Measurements from ENCODE around the gene SASH3. TPM values are rescaled to one million over a fixed set of nuclear protein-coding genes. Genes with fewer than 3 reads are reported as not detected.

The SASH3 gene
- total and polyA plus RNA-seq, 2 experiments from 2014 or later = 0.13 TPM; not detected in 1

DNA sequence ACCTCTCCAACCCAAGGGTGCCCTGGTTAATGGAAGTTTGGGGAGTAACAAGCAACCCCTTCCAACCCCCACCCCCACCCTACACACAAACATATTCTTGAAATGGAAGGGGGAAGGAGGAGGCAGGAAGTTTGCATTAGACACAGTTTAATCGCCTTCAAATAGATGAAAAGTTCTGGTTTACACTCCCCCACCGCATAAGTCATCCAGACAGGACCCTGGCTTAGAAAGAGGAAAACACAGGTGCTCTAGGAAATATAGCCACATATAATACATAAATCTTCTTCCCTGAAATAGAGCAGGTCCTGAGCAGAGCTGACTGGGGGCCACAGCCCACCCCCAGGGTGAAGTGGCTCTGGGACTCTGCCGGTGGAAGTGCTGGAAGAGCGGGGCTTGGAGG lies 25.1 kb downstream of the SASH3 start:
- TF ChIP-seq, protein P1, sequence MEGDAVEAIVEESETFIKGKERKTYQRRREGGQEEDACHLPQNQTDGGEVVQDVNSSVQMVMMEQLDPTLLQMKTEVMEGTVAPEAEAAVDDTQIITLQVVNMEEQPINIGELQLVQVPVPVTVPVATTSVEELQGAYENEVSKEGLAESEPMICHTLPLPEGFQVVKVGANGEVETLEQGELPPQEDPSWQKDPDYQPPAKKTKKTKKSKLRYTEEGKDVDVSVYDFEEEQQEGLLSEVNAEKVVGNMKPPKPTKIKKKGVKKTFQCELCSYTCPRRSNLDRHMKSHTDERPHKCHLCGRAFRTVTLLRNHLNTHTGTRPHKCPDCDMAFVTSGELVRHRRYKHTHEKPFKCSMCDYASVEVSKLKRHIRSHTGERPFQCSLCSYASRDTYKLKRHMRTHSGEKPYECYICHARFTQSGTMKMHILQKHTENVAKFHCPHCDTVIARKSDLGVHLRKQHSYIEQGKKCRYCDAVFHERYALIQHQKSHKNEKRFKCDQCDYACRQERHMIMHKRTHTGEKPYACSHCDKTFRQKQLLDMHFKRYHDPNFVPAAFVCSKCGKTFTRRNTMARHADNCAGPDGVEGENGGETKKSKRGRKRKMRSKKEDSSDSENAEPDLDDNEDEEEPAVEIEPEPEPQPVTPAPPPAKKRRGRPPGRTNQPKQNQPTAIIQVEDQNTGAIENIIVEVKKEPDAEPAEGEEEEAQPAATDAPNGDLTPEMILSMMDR (IDR thresholded peaks at IDR 0.05; ENCODE audit: low read depth, low read length) = no peak

DNA sequence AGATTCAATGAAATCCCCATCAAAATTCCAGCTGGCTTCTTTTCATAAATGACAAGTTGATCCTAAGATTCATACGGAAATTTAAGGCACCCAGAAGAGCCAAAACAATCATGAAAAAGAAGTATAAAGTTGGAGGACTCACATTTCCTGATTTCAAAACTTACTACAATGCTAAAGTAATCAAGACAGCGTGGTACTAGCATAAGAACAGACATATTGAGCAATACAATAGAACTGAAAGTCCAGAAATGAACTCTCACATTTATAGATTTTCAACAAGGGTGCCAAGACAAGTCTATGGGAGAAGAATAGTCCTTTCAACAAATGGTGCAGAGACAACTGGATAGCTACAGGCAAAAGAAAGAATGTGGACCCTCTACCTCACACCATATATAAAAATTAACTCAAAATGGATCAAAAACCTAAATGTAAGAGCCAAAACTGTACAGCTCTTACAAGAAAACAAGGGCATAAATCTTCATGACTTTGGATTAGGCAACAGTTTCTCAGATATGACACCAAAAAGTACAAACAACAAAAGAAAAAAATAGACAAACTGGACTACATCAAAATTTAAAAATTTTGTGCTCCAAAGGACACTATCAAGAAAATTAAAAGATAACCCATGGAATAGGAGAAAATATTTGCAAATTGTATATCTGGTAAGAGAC lies 28.5 kb downstream of the SASH3 start:
- Histone ChIP-seq H3K27me3 (no peaks in the 10 kb centered on the region), H3K36me3 (no peaks in the 10 kb centered on the region), H3K4me1 (ENCODE audit: low read depth) (no peaks in the 10 kb centered on the region), H3K27ac (no peak overlapping the region), H3K4me3 (no peak overlapping the region), H3K9me3 (ENCODE audit: low read depth) (no peaks in the 10 kb centered on the region)
- TF ChIP-seq, protein P1 (IDR thresholded peaks at IDR 0.05; ENCODE audit: low read depth, low read length) = no peak
- DNase-seq (ENCODE audit: low read depth in 1 of 2, low spot score in 1 of 2) = peak in 1 of 2 donors; percentile 70

More for the DNA sequence above, 25.1 kb downstream of the SASH3 start:
- H3K36me3 ChIP-seq = no peaks in the 10 kb centered on the region
- H3K9me3 ChIP-seq (ENCODE audit: low read depth) = no peaks in the 10 kb centered on the region
- DNase-seq (ENCODE audit: low read depth in 1 of 2, low spot score in 1 of 2) = no peak
- H3K4me3 ChIP-seq = no peak overlapping the region
- no peak overlapping the region for H3K27ac ChIP-seq
- no peaks in the 10 kb centered on the region for H3K4me1 ChIP-seq (ENCODE audit: low read depth)
- no peaks in the 10 kb centered on the region for H3K27me3 ChIP-seq

DNA sequence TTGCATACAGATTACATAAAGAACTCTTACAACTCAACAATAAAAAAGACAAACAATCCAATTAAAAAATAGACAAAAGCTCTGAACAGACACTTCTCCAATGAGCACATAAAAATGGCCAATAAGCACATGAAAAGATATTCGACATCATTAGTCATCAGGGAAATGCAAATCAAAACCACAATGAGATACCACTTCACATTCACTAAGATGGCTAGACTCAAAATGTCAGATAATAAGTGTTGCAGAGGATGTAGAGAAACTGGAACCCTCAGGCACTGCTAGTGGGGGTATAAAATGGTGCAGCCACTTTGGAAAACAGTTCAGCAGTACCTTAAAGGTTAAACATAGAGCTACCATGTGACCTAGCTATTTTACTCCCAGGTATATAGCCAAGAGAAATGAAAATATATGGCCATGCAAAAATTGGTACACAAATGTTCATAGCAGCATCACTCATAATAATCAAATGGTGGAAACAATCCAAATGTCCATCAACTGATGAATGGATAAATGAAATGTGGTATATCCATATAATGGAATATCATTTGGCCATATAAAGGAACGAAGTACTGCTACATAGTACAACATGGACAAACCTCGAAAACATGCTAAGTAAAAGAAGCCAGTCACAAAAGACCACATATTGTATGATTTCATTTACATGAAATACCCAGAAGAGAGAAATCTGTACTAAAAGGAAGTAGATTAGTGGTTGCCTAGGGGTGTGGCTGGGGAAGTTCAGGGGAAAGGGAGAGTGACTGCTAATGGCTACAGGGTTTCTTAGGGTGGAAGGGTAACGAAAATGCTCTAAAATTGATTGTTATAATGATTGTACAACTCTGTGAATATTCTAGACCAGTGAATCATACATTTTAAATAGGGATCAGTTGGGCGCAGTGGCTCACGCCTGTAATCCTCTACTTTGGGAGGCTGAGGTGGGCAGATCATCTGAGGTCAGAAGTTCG lies 29.4 kb downstream of the SASH3 start:
- no peaks in the 10 kb centered on the region for H3K36me3 ChIP-seq
- H3K4me3 ChIP-seq = no peak overlapping the region
- TF ChIP-seq, protein P1 (IDR thresholded peaks at IDR 0.05; ENCODE audit: low read depth, low read length) = no peak
- no peaks in the 10 kb centered on the region for H3K4me1 ChIP-seq (ENCODE audit: low read depth)
- DNase-seq (ENCODE audit: low read depth in 1 of 2, low spot score in 1 of 2) = peak in 1 of 2 donors; percentile 48
- H3K27ac ChIP-seq = no peak overlapping the region
- H3K27me3 ChIP-seq = no peaks in the 10 kb centered on the region
- no peaks in the 10 kb centered on the region for H3K9me3 ChIP-seq (ENCODE audit: low read depth)

DNA sequence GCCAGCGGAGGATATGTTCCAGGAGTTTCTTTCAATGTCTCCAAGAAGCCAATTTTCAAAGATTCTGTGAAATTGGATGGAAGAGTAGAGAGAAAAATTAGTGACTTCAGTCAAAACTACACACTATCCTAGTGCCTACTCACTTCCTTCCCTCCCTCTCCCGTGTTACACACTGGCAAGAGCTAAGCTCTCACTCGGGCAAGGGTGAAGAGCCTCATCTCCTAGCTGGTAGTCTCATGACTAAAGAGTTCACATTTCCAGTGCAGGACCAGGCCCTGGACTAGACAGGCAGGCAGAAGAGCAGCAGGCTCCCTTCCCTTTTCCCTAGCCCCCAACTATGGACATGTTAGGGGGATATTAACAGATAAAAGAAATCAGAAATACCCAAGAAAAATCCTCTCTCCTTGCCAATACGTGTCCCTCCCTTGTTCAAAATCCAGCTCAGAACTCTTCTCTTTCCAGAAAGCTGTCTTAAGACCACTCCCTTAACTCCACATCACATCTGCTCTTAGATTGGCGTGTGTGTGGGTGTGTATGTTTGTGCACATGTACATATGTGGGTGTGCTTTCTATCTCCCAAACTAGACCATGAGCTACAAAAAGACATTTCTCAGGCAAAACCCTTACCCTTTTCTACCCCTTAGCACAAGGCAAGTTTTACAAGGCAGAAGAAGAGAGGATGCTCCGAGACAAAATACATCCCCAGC lies 34.1 kb downstream of the SASH3 start:
- Histone ChIP-seq H3K27me3 (no peaks in the 10 kb centered on the region), H3K4me3 (no peak overlapping the region), H3K4me1 (ENCODE audit: low read depth) (no peaks in the 10 kb centered on the region), H3K9me3 (ENCODE audit: low read depth) (no peaks in the 10 kb centered on the region), H3K36me3 (no peaks in the 10 kb centered on the region), H3K27ac (no peak overlapping the region)
- DNase-seq (ENCODE audit: low read depth in 1 of 2, low spot score in 1 of 2) = no peak
- TF ChIP-seq, protein P1 (IDR thresholded peaks at IDR 0.05; ENCODE audit: low read depth, low read length) = no peak

DNA sequence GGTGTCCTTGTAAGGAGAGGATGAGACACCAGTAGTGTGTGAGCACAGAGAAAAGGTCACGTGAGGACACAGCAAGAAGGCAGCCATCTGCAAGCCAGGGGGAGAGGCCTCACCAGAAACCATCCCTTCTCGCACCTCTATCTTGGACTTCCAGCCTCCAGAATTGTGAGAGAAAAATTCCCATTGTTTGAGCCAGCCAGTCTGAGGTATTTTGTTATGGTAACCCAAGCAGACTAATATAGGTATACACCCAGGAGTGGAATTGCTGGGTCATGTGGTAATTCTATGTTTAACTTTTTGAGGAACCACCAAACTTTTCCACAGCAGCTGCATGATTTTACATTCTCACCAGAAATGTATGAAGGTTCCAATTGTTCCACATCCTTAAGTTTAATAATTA lies 38.4 kb downstream of the SASH3 start:
- no peaks in the 10 kb centered on the region for H3K27me3 ChIP-seq
- H3K27ac ChIP-seq = no peak overlapping the region
- no peaks in the 10 kb centered on the region for H3K9me3 ChIP-seq (ENCODE audit: low read depth)
- H3K4me3 ChIP-seq = no peak overlapping the region
- TF ChIP-seq, protein P1 (IDR thresholded peaks at IDR 0.05; ENCODE audit: low read depth, low read length) = no peak
- no peaks in the 10 kb centered on the region for H3K36me3 ChIP-seq
- no peaks in the 10 kb centered on the region for H3K4me1 ChIP-seq (ENCODE audit: low read depth)
- no peak for DNase-seq (ENCODE audit: low read depth in 1 of 2, low spot score in 1 of 2)

Data from cardiac muscle cell (in vitro differentiated cells and primary cell).